Smooth muscle cell (in vitro differentiated cells): Measurements from ENCODE around the gene SHCBP1L. TPM values are rescaled to one million over a fixed set of nuclear protein-coding genes. Genes with fewer than 3 reads are reported as not detected.
A peak's percentile ranks its signal among the peaks of the same experiment; 100 is the strongest.

Experiments
- DNase-seq: peaks from one replicate; lab custom pipeline; 2025; ENCODE audit not compliant: unreplicated experiment; lab: John Stamatoyannopoulos, UW
- H2AFZ ChIP-seq: fragments of 200-600 bp; sonication (generic); 2 replicates; pipeline ENCODE4 v1.6.0; 2016; ENCODE audit warnings: antibody characterized with exemption, low read depth, mild to moderate bottlenecking
- H3F3A ChIP-seq: fragments of 200-600 bp; sonication (generic); 2 replicates; pipeline ENCODE4 v1.6.0; 2017; ENCODE audit warnings: antibody characterized with exemption, low read depth
- H3K27ac ChIP-seq: fragments of 200-600 bp; sonication (generic); 2 replicates; pipeline ENCODE4 v1.5.1; 2016; ENCODE audit warnings: low read depth, mild to moderate bottlenecking
- H3K27me3 ChIP-seq: fragments of 200-600 bp; sonication (generic); 2 replicates; pipeline ENCODE4 v1.6.1; 2016; ENCODE audit warnings: low read depth, mild to moderate bottlenecking
- H3K36me3 ChIP-seq: fragments of 200-600 bp; sonication (generic); 2 replicates; pipeline ENCODE4 v1.5.1; 2016; ENCODE audit warnings: low read depth
- H3K4me1 ChIP-seq: fragments of 200-600 bp; sonication (generic); 2 replicates; pipeline ENCODE4 v1.5.1; 2016; ENCODE audit warnings: low read depth
- H3K4me2 ChIP-seq: fragments of 200-600 bp; sonication (generic); 2 replicates; pipeline ENCODE4 v1.6.0; 2016; ENCODE audit warnings: mild to moderate bottlenecking
- H3K4me3 ChIP-seq: fragments of 200-600 bp; sonication (generic); 2 replicates; pipeline ENCODE4 v1.5.1; 2016; ENCODE audit warnings: mild to moderate bottlenecking
- H3K79me2 ChIP-seq: fragments of 200-600 bp; sonication (generic); 2 replicates; pipeline ENCODE4 v1.6.0; 2016; ENCODE audit warnings: low read depth, mild to moderate bottlenecking
- H3K9ac ChIP-seq: fragments of 200-600 bp; sonication (generic); 2 replicates; pipeline ENCODE4 v1.6.0; 2016; ENCODE audit warnings: low read depth
- H3K9me3 ChIP-seq: fragments of 200-600 bp; sonication (generic); replicated peaks from 2 replicates; pipeline ENCODE4 v1.5.1; 2016; ENCODE audit warnings: low read depth
- H4K20me1 ChIP-seq: fragments of 200-600 bp; sonication (generic); 2 replicates; pipeline ENCODE4 v1.6.0; 2016; ENCODE audit warnings: low read depth
- CTCF ChIP-seq: fragments of 200-600 bp; sonication (generic); IDR thresholded peaks from 2 replicates; pipeline ENCODE4 v1.5.1; 2017; ENCODE audit warnings: borderline replicate concordance, mild to moderate bottlenecking, antibody characterized with exemption; ENCODE audit not compliant: insufficient read depth, poor library complexity, severe bottlenecking
- WGBS: methylation state at CpG from one replicate; pipeline ENCODE4 v1.1.7; 2016; ENCODE audit warnings: low lambda C conversion rate; 5-methylcytosine and 5-hydroxymethylcytosine counted together
- polyA plus RNA-seq: library from polyadenylated mRNA; unstranded; fragments of >200 nt; fragmentation: Nextera tagmentation; extraction: Ambion mirVana; gene quantifications from 2 replicates; pipeline ENCODE4 v1.2.1, GENCODE V29; 2016
- total RNA-seq: library from RNA; depleted of rRNA; stranded (reverse); fragments of >200 nt; gene quantifications from 2 replicates; pipeline ENCODE4 v1.2.3, GENCODE V29; 2014

Gene SHCBP1L
- total and polyA plus RNA-seq, 2 experiments from 2014 or later, result not detected

GRCh38 chr1:182867861-182868260, 85.1 kb downstream of the SHCBP1L start:
- Histone ChIP-seq H3K36me3 (peaks cover 52% of the 10 kb centered on the region), H3K9me3 (no peaks in the 10 kb centered on the region), H3K4me1 (no peaks in the 10 kb centered on the region), H3K4me2 (no peak overlapping the region), H3K27me3 (no peaks in the 10 kb centered on the region), H4K20me1 (peaks cover 55% of the 10 kb centered on the region), H3K79me2 (peaks cover 20% of the 10 kb centered on the region), H3F3A (peaks cover 6% of the 10 kb centered on the region), H3K4me3 (no peak overlapping the region), H2AFZ (no peak overlapping the region), H3K27ac (no peak overlapping the region), H3K9ac (no peak overlapping the region)
- no peak for DNase-seq
- TF ChIP-seq CTCF, result no peak

GRCh38 chr1:182863940-182864339, 89.0 kb downstream of the SHCBP1L start:
- WGBS, result 95% methylated on average over 5 of the region's 5 CpGs
- DNase-seq, result no peak
- Histone ChIP-seq H3K79me2 (peaks cover 34% of the 10 kb centered on the region), H3K4me3 (no peak overlapping the region), H3K9ac (no peak overlapping the region), H3F3A (peaks cover 3% of the 10 kb centered on the region), H3K4me1 (no peaks in the 10 kb centered on the region), H3K27me3 (no peaks in the 10 kb centered on the region), H3K9me3 (no peaks in the 10 kb centered on the region), H3K4me2 (no peak overlapping the region), H4K20me1 (peaks cover 85% of the 10 kb centered on the region), H3K36me3 (peaks cover 65% of the 10 kb centered on the region), H2AFZ (no peak overlapping the region), H3K27ac (no peak overlapping the region)
- no peak for TF ChIP-seq CTCF

DNA sequence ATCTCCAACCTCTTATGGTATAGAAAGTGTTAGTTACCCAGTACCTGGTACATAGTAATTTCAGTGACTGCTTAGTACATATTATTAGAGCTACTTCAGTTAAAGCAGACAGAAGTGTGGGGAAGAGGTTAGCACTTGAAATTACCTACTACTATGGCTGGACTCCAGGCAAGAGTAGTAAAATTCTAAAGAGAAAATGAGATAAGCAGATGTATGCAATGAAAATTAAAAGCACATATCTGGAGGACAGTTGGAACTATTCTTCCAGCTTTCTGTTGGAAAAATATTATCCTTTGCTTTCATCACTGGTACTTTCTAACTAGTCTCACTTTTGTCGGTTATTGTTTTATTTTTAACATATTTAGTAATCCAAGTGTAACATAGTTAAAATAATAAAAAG, 90.1 kb downstream of the SHCBP1L start:
- DNase-seq, result no peak
- 95% methylated on average over 1 of the region's 1 CpG for WGBS
- TF ChIP-seq CTCF, result no peak
- H3K27ac ChIP-seq, result peak overlapping the region; percentile 67
- no peak overlapping the region for H3K4me3 ChIP-seq
- H3K36me3 ChIP-seq, result peaks cover 66% of the 10 kb centered on the region
- H3K4me2 ChIP-seq, result no peak overlapping the region
- H3F3A ChIP-seq, result peaks cover 3% of the 10 kb centered on the region
- H2AFZ ChIP-seq, result no peak overlapping the region
- H3K4me1 ChIP-seq, result no peaks in the 10 kb centered on the region
- no peaks in the 10 kb centered on the region for H3K27me3 ChIP-seq
- no peaks in the 10 kb centered on the region for H3K9me3 ChIP-seq
- H3K79me2 ChIP-seq, result peaks cover 39% of the 10 kb centered on the region
- peaks cover 80% of the 10 kb centered on the region for H4K20me1 ChIP-seq
- no peak overlapping the region for H3K9ac ChIP-seq

GRCh38 chr1:182861994-182862393, 91.0 kb downstream of the SHCBP1L start:
- DNase-seq, result no peak
- H4K20me1 ChIP-seq, result peaks cover 86% of the 10 kb centered on the region

More at GRCh38 chr1:182861994-182862393, 91.0 kb downstream of the SHCBP1L start:
- Histone ChIP-seq H3K9me3 (no peaks in the 10 kb centered on the region), H3K27ac (peak overlapping the region; percentile 67), H3K79me2 (peaks cover 47% of the 10 kb centered on the region), H3K4me3 (no peak overlapping the region), H3K4me1 (no peaks in the 10 kb centered on the region), H2AFZ (no peak overlapping the region), H3F3A (no peaks in the 10 kb centered on the region), H3K9ac (peak overlapping the region; percentile 13), H3K4me2 (no peak overlapping the region), H3K27me3 (no peaks in the 10 kb centered on the region), H3K36me3 (peaks cover 66% of the 10 kb centered on the region)
- 62% methylated on average over 2 of the region's 2 CpGs for WGBS
- TF ChIP-seq CTCF, result no peak
